Superior temporal gyrus (tissue), 1 donor: ENCODE results near the gene ZBTB46.

Experiments
- DNase-seq: peaks from one replicate; pipeline ENCODE4 v3.0.0-alpha.2; 2016; ENCODE audit errors: extremely low spot score

Gene ZBTB46

DNA sequence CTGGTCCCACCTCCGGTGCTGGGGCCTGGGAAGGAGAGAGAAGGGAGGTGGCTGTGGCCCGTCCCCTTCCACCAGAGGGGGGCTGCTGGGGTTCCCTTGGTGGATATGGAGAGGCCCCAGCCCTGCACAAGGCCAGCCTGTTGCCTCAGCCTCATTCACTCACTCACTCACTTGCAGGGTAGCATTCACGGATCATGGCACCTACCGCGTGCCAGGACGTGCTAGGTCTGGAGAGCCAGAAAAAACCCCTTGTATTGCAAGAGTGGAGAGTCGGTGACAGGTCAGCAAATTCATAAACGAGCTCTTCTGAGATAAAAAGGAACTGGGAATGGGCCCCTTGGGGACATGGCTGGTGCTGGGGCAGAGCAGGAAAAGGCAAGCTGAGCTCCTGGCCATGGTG is 6.4 kb upstream of the ZBTB46 start:
- no peak for DNase-seq

GRCh38 chr20:63836458-63837344 is 5.6 kb upstream of the ZBTB46 start:
- DNase-seq: no peak

GRCh38 chr20:63835021-63835858 is 4.2 kb upstream of the ZBTB46 start:
- DNase-seq: no peak

- DNase-seq: no peak
These were observed 3.4 kb upstream of the ZBTB46 start for GRCh38 chr20:63834491-63834880.

- DNase-seq: no peak
These were observed 2.9 kb upstream of the ZBTB46 start for GRCh38 chr20:63833776-63834490.

DNA sequence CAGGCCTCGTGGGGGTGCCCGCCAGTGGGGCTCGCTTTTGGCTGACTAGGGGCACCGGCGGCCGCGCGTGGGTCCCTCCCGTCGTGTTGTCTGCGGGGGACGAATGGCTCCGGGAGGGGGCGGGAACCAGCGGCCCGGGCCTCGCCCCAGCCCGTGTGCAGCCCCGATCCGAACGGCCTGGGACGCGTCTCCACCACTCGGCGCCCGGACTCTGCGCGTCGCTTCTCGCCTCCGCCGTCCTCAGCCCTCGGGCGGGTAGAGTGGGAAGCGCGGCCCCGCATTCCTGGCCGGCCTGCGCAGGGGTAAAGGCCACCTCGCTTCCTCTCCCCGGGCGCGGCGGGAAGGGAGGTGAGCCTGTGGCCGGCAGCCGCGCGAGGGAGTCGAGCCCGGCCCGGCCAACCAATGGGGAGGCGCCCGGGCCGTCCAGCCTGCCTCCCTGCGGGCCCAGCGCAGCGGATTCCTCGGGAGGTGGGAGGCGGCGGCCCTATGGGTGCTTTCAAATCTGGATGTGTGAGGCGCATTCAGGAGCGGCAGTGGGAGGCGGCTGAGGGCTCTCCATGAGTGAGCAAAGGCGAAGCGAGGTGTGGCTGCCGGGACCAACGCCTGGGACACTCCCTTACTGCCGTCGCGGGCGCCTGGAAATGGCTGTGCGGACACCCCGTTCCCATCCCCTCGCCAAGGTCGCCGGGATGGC is 1.1 kb upstream of the ZBTB46 start:
- DNase-seq: no peak

DNA sequence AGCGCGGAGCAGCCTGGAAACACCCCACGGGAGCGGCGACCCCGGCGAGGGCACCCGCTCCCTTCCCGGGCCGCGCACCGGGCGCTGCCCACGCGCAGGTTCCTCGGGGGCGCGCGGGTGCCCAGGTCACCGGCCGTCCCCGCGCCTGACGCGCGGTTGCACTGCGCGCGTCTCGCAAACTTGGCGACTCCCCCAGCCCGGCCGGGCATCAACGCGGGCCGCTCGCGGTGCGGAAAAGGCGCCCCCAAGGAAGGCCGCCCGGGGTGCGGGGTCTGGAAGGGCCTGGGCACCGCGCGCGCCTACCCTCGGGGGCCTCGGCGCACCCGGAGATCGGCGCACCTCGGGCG is 555 bp upstream of the ZBTB46 start:
- no peak for DNase-seq

DNA sequence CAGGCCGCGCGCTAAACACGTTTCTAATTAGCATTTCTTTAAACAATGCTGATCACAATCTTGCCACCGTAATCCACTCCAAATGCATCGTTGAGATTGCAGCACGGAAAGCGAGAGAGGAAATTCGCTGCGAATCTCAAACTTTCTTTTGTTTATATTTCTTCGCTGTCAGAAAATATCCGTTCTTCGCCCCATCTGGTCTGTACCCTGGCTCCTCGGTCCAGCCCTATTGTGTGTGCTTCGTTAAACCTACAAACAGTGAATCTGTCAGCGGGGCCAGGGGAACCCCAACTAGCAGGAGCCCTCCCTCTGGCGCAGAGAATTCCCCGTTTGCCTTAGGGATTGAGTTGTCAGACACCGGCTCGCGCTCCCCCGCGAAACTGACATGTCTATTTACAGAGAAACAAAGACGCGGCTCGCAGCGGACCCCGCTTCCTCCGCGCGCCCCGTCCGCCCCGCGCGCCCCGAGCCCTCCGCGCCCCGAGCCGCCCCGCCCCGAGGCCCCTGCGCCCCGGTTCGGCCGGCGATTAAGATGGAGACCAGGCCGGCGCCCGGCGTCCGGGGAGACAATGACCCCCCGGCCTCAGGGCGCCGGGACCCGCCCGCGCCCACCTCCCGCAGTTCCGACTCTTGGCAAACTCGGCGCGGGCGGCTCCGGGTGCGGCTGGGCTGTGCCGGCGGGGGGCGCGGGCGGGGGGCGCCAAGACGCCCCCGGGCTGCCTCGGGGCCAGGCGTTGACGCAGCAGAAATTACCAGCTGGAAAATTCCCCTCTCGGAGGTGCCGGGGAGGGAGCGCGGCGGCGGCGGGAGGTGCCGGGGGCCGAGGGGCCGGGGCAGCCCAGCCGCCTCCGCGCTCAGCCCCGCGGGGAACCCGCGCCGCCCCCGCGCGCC is 874 bp downstream of the ZBTB46 start:
- peak; percentile 22 for DNase-seq

DNA sequence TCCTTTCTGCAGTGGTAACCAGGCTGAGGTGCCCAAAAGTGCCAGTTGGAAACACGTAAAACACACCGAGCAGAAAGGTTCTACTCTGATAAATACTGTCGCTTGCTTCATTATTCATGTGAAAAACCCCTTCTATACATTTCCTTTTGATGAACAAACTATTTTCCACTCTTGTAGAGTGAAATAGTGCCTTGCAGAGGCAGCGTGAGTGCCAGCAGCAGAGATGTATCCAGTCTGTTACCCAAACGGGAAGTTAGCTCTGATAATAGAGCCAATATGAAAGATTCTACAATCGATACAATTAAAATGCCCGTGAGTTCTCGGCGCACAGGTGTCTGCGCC is 1.5 kb downstream of the ZBTB46 start:
- no peak for DNase-seq

- no peak for DNase-seq
These were observed 2.1 kb downstream of the ZBTB46 start for GRCh38 chr20:63828951-63829350.

DNA sequence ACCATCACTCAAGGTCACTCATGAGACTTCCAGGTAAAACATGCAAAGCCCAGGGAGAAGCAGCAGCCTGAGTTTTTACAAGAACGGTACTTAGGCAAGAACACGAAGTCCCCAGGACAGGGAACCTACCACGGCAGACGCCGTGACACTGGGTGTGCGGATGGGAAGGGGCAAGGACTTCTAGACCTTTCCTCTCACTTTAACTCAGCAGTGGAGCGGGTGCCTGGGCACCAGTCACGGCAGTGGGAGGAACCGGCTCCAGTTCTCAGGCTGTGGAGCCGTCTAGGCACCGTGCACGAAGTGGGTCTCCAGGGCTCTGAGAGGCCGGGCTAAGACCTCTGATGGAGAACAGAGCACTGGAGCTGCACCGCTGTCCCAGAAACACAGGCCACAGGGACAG is 2.5 kb downstream of the ZBTB46 start:
- DNase-seq: no peak

DNA sequence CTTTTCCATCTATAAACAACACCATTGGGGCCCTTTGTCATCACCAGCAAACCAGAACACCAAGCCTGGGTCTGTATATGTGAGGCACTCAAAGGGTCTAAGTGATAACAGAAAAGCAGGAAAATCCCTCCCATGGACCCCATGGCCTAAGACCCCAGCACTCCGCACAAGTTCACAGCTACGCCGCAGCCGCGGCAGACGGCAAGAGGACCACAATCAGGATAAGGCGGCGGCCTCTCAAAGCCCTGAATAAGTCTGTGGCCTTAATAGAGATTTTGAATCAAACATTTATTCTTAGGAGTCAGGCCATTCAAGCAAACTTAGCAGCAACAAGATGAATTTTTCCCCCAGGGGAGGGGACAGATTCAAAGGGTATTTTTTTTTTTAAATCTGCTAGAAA is 2.9 kb downstream of the ZBTB46 start:
- no peak for DNase-seq

DNA sequence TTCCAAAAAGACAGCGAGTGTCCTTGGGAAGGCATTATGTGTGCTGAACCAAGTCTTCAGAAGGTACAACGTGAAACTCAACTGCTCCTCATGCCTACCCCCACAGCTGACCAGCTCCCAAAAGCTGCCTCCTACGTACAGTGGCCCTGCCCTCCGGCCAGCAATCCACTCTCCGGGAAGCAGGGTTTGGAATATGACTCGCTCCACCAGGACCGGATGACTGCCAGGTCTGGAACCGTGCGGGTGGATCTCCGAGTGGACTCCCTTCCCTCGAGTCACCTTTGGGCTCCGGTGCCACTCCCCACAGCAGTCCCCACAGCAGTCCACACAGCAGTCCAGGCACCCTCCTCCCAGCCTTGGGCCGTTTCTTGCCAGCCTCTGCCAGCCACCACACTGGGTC is 4.3 kb downstream of the ZBTB46 start:
- DNase-seq: no peak

DNA sequence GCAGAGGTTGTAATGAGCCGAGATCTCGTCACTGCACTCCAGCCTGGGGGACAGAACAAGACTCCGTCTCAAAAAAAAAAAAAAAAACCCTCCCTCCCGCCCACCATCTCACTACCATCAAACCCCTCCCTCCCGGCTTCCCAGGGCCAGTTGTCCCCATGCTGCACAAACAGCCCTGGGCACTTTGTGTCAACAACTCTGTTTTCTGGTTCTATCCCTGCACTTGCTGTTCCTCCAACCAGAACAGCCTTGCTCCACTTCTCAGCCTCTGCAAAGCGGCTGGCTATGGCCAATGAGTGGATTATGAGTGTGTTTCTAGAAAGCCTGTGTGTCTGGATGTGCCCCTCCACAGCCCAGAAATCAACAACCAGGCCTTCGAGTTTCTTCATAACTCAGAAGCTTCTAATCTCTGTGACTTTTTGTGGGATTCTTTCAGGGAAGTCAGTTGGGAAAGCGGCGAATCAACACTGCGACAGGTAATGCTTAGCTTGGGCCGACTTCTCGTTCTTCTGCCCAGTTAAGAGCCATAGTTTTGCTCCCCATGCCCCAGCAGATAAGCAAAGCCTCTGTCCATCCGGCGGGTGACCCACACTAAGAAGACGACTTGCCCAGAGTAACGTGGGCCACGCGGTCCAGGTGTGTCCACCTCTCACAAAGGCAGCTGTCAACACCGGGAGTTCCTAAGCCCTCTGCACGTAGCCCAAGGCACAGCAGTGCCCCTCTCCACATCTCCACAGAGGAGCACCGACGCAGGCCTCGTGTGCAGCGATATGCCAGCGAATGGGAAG is 5.5 kb downstream of the ZBTB46 start:
- no peak for DNase-seq

GRCh38 chr20:63823691-63824311 is 7.3 kb downstream of the ZBTB46 start:
- DNase-seq: no peak

DNA sequence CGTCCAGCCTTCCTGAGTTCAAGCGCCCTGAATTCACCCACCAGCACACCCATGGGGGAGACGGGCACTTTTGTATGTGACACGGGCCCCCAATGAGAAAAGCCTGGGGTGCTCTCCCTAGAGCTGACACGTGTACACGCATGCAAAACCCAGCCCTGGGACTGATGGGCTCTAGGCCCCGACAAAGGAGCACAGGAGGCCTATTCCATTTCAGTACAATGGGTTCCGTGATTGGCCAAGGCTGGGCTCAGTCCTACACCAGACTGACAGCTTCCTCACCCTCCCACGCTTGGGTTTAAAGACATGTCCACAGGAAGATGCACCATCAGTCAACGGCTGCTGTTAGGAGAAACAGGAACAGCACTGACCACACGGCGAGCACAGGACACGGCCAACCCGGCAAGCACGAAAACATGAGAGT is 8.8 kb downstream of the ZBTB46 start:
- no peak for DNase-seq

DNA sequence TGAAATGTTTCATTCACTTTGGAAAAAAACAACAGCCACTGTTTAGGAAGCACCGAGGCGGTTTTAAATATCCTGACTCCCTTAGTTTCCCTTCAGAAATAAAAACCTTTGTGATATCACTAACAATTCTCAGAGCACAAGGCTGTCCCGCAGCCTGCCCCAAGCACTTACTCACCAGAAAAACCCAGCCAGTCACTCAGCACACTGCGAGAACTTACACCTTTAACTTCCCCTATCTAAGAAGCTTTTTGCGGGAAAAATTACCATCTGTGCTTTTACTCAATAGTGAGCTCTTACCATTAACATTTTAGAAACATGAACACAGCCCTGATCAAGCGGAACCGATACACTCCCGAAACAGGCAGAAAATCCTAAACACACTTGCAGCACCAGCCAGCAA is 9.3 kb downstream of the ZBTB46 start:
- DNase-seq: no peak

GRCh38 chr20:63819224-63819921 is 11.7 kb downstream of the ZBTB46 start:
- no peak for DNase-seq
